AG08396 (cell line): ENCODE measurements around the gene TMEM106B.
"Not testable (repeated sequence)": the region's sequence is repeated elsewhere in the genome, so short reads cannot be mapped to it uniquely, and the experiment has no call there.

Experiments used
- DNase-seq: peaks from one replicate; pipeline ENCODE4 v3.0.0; 2012; ENCODE audit warnings: low spot score, mixed read lengths

The TMEM106B gene

DNA sequence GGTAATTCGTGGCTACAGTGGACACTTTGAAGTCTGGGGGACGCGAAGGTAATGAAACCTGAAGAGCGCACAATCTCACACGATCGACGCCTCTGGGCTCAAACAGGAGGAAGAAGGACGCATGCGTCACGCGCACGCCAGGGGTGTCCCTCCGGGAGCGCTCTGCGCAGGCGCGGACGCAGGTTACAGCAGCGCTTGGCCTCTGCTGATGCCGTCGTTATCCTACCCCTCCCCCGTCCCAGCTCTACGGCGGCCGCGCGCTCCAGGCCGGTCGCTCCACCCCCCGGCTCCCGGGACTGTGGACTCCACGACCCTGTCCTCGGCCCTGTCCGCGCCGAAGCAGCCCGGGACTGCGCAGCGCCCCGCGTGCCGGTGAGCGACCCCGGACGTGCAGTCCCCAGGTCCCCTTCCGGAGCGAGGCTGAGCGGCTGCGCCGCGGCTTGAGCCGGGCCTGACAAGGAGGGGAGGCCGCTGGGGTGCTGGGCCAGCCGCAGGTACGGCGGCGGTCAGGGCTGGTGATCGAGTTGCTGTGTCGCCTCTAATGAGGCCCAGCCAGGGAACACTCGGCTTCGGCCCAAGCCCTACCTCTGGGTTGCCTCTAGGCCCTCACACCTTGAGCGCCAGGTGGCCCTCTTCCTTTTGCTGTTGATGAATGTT lies at the start of gene TMEM106B:
TSS of gene TMEM106B (plus strand) at position 241 of the 657 bp plus-strand sequence. CDS start 3,517 bp downstream, outside the sequence.
- peak; percentile 98 for DNase-seq

DNA sequence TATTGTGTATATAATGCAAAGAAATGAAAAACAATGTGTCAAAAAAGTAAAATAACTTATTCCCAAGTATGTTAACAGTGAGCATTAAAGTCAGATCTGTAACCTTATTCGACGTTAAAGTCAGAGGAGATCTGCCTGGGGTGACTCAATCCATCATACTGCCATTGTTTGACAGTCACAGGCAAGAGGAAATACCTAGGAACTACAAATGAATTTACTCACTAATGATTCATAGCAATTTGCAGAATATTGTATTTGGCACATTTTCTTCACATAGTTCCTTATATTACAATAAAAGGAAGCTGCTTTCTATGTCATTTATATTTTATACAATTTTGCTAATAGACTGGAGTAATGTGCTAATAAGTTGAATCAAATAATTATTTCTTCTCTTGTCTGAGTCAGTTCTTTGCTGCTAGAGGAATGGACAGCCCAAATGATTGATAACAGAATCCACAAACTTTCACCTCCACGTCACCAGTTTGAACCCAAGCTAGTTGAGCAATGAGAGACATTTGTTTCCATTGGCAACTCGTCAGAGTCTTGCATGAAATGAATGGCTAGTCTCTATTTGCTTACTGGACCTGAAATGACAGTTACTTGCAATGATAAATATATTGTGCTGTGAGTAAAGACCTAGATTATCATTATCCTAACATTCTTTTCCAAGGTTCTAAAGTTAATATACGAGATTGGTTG lies 48.5 kb upstream of the TMEM106B start:
- DNase-seq = peak; percentile 25

DNA sequence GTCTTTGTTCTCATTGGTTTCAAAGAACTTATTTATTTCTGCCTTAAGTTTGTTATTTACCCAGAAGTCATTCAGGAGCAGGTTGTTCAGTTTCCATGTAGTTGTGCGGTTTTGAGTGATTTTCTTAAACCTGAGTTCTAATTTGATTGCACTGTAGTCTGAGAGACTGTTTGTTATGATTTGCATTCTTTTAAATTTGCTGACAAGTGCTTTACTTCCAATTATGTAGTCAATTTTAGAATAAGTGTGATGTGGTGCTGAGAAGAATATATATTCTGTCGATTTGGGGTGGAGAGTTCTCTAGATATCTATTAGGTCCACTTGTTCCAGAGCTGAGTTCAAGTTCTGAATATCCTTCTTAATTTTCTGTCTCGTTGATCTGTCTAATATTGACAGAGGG lies 43.0 kb upstream of the TMEM106B start:
- not testable (repeated sequence) for DNase-seq

DNA sequence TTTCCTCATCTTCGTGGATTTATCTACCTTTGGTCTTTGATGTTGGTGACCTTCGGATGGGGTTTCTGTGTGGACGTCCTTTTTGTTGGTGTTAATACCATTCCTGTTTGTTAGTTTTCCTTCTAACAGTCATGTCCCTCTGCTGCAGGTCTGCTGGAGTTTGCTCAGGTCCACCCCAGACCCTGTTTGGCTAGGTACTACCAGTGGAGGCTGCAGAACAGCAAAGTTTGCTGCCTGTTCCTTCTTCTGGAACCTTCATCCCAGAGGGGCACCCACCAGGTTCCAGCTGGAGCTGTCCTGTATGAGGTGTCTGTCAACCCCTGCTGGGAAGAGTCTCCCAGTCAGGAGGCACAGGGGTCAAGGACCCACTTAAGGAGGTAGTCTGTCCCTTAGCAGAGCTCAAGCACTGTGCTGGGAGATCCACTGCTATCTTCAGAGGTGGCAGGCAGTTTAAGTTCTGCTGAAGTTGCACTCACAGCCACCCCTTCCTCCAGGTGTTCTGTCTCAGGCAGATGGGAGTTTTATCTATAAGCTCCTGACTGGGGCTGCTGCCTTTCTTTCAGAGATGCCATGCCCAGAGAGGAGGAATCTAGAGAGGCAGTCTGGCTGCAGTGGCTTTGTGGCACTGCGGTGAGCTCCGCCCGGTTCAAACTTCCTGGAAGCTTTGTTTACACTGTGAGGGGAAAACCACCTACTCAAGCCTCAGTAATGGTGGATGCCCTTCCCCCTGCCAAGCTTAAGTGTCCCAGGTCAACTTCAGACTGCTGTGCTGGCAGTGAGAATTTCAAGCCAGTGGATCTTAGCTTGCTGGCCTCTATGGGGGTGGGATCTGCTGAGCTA lies 40.9 kb upstream of the TMEM106B start:
- not testable (repeated sequence) for DNase-seq

DNA sequence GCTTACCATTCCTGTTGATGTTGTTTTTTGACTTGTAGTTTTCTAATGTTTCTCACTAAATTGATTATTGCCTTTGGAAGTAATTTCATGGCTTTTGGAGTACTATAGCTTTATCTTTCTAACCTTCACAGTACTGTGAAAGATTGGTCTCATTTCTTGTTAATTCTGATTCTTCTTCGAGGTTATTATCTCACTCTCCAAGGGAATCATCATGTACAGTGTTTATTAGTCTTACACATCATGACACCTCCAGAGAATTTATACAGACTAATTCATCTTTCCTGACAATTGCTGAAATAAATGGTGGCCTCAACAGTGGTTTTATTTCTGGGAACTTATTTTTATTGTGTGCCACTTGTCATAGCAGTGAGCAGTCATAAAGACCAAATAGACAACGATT lies 37.4 kb upstream of the TMEM106B start:
- no peak for DNase-seq

DNA sequence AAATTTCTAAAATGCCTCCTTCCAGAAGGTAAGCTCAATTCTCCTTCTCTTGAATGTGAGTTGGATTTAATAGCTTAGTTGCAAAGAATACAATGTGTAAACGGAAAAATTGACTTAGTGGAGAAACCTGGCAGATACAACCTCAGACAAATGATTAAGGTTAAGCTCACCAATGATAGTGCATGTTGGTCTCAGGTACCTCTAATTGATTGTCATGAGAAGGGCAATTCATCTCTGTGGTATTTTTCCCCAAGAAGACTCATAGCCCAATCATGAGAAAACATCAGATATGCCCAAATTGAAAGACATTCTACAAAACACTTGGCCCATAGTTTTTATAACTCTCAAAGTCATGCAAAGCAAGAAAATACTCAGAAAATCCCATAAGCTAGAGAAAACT lies 36.2 kb upstream of the TMEM106B start:
- no peak for DNase-seq

DNA sequence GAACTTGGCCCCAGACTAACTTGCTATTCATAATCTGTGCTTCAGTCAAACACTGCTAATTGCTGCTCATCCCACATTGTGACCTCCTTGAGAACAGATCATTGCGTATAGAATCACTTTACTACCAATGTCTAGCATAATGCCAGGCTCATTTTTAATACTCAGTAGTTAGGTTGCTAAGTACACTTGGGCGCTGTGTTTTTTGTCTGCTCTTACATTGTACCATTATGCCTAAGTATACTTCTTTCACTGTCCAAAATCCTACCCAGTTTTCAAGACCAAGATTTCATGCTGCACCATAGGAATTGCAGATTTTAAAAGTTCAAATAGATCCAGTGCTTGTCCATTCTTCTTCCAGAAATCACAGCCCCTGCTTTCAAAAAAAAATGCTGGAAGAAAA lies 32.8 kb upstream of the TMEM106B start:
- no peak for DNase-seq

DNA sequence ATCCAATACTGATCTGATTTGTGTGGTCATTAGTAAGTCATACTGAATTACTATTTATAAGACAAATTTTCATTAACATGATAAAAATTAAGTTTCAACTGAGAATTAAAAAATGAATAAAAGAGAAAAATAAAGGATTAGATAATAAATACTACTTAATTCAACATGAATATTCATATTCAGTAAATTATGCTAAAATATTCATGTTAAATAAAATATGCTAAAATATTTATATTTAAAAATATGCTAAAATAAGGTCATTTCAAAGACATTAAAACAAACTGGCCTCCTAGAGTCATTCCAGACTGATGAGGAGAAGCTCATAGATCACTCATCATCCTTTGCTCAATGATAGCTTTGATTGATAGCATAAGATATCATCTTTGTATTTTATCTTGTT lies 16.7 kb upstream of the TMEM106B start:
- DNase-seq = no peak

DNA sequence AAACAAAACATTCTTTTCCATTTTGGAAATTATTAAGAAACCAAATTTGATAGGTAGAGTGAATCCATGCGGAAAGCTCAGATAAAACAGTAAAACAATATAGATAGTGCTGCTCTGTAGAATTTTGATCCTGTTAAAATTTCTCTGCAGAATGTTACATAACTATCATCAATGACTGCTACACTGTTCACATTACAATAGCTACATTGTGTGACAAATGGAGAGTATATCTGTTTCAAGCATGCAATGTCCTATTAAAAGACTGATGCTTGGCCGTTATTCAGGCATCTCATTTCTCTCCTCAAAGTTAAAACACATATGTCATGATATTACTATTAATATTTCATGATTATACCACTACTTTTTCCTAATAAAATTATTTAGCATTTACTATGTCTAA lies 14.7 kb upstream of the TMEM106B start:
- DNase-seq = no peak

DNA sequence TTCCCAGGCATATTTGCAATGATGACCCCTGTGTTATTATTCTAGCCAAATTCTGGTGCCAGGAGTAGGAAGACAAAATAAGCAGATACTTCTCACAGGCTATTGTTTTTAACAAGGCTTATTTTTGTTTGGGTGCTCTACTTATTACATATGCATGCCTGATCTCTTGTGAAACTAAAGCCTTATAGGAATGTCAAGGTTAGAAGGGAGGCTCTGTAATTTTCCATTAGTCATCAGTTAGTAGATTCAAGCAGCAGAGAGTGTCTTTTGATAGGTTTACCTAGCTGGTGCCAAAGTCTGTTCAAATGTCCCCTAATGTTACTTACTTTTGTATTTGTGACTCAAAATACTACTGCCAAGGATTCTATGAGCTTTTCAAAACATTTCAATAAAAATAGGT lies 11.7 kb upstream of the TMEM106B start:
- no peak for DNase-seq

DNA sequence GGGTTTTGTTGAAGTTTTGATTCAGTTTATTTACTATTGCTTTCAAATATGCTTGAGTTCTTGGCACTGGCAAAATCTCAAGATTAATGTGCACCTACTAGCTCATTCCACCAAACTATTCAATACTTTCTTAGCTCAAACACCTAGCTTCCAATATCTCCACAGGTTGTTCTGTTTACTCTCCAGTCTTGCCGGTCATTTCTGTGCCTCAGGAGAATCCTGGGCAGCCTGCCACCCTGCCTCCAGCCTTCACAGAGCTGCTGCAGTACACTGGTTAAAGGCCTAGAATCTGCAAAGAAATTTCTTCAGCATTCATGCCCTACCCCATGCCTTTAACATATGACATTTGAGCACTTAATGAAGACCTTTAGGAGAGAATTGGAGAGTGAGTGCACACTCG lies 4.0 kb upstream of the TMEM106B start:
- DNase-seq = no peak

DNA sequence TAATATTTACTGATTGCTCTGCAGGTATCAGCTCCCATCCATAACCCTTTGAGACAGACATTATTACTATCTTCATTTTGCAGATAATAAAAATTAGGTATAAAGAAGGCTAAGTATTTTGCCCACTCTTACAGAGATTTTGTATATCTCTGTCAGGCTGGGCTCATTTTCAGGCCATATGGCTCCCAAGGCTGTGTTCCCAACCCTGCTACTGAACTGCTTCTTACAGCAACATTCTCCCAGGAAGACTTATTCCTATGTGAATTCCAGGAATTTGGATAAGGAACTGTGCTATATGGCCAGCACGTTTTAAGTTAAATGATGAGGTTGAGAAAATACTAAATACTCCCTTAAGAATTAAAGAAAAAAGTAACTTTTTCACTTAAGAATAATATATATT lies 1.9 kb upstream of the TMEM106B start:
- no peak for DNase-seq

DNA sequence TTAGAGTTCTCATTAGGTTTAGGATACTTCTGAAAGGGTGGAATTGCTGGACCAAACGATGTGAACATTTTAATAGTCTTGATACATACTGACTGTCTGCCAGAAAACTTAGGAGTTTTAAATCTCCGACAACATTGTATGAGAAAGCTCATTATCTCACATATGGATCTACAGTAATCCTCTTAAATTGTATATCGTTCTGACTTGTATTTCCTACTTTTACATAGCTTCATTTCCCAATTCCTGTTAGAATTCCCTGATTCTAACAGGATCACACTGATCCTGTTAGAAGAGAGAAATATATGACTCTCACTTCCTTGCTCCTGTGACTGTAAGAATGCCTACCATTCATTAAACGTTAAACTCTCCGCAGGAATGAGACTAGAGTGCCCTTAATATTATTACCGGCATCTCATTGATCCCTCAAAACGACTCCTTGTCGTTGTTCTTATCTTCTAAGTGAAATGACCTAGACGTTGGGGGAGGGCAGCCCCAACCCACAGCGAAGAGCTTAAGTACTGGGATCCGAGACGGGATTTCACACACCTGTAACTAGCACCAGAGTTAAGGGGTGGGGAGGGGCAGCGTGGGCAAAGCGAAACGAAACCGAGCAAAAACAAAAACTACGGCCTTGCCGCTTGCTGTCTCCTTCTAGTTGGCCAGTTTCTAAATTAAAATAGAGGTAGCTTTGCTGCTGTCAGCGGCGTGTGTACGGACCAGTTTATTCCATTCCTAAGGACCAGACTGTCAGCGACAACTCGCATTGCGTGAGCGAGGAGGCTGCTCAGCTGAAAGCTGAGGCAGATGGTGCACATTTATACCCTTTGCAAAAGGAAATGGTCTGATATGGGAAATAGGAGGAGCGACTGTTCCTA lies 678 bp upstream of the TMEM106B start:
- peak; percentile 7 for DNase-seq

DNA sequence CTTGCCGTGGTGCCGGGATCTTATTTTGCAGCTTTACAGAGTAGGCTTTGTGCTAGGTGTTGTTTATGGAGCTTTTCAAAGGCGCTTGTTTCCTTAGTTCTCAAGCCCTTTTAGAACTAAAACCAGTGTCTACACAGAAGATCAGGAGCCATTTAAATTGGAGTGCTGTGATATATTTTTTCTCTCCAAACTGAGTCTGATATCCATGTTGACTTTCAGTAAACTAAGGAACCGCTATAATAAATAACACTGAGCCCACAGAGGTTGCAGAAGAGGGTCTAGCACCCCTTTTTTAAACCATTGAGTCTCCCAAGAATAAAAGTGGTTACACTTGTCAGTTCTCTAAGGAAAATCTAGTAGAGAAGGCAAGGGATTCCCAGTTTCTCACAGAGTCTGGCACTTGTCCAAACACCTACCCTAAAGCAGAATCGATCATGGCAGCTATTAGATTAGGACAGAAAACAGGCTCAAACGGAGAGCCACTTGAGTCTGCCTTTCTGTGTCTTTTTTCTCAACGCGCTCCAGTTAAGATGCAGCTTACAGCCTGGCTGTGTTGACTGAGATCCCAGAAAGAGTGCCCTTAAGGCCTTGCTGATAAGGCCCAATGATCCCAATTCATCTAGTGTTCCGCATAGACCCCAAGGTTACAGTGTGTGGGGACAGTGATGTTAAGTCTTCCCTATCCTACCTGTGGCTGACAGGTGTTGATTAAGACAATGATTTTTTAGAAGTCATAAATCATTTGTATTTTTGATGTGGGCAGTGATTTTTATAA lies 804 bp downstream of the TMEM106B start:
- DNase-seq = no peak

DNA sequence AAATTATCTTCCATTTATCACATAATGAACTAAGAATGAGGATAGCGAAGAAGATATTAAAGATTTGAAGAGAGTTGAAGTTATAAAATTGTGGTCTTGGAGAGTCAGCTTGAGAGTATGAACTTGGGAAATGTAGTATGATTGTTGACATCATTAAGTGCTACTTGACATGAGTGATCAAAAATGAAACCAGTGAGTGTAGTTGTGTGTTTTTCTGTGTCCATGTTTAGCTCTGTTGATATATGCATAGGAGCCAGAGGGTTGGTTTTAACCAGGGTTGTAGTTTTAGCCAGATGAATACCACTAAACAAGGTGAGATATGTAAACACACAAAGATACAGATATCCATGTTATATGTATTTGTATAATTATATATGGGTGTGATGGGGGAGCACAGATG lies 6.2 kb downstream of the TMEM106B start:
- DNase-seq = no peak

DNA sequence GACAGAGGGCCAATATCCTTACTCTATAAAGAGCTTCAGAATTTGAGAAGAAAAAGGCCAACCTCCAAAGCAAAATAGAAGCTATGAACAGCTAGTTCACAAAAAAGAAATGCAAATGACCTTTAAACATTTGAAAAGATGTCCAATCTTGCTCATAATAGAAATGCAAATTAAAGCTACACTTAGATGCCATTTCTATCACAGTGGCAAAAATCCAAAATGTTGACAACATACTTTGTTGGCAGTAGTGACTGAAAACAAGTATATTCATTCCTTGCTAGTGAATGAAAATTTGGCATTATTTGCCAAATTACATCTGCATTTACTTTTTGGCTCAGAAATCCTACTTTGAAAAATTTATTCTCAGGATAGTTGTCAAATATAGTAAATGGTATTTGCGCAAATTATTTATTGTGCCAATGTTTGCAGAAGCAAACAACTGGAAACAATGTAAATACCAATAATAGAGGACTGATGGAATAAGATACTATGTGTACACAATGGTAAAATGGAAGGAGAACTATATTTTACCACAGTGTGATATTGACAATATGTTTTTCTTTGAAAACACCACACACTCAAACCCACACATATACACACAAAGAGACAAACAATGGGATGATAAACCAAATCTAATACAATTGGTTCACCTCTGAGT lies 9.4 kb downstream of the TMEM106B start:
- no peak for DNase-seq

DNA sequence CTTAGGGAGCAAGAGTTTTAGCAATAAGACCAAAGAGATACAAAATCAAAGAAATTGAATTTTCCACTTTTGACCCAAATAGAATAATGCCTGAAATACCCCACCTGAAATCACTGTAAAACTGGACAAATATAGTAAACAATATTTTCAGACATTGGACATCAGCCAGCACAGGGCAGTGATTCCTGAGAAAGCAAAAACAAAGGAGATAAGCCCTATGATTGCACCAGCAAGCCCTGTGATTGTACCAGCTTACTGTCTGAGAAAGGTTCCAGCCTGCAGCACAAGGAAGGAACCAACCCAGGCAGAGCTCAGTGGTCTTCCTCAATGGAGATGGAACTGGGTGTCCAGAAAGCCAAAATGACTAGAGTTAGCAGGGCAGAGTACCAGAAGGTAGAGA lies 10.3 kb downstream of the TMEM106B start:
- no peak for DNase-seq

DNA sequence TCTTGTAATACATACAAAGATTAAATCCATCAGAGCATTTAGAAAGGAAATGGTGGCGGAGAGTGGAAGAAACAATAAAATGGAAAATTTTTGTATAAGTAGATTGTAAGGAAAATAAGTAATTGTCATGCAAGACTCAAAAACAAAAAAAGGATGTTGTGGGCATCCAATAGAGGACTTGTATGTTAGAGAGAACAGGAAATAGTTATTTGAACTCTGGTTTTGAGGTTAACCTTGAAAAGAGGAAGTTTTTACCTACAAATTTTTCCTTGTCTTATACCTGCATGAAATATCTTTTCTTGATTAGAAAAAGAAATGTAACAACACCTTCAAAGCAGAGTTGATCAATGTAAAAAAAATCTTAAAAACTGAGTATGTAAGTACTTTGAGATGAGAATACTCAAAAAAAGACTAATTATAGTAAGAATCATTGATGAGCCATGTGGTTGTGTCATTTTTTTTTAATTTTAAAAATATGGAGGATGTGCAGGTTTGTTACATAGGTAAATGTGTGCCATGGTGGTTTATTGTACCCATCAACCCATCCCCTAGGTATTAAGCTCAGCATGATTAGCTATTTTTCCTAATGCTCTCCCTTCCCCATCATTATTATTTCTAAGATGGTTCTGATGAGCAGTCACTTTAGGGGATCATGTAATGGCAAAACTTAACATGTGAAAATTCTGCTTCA lies 11.9 kb downstream of the TMEM106B start:
- DNase-seq = no peak

DNA sequence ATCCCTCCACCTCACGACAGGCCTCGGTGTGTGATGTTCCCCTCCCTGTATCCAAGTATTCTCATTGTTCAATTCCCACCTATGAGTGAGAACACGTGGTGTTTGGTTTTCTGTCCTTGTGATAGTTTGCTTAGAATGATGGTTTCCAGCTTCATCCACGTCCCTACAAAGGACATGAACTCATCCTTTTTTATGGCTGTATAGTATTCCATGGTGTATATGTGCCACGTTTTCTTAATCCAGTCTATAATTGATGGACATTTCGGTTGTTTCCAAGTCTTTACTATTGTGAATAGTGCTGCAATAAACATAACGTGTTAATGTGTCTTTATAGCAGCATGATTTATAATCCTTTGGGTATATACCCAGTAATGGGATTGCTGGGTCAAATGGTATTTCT lies 13.9 kb downstream of the TMEM106B start:
- DNase-seq = not testable (repeated sequence)

DNA sequence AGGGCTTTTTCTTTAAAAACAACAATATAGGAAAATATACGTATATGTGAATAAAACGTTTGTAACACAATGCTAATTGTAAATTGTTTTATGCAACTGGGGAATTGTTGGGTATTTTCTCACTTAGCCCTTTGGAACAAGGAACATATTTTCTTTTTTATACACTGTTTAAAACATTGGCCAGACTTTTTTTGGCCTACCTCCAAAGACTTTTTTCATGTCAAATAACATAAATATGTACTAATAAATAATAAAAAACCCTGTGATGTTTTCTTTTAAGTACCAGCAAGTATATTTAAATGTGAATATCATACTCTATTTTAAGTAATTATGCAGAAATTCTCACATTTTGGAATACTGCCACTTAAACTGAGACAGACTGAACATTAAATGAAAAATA lies 15.7 kb downstream of the TMEM106B start:
- no peak for DNase-seq
